Activated naive CD4-positive, alpha-beta T cell treated with anti-CD3 and anti-CD28 coated beads, Interleukin-2, amount 10 ng/mL, durations not matched to agents 7 days and 5 days (primary cell): Measurements from ENCODE around the gene CMTM8.
A peak's percentile ranks its signal among the peaks of the same experiment; 100 is the strongest.
"Not testable (repeated sequence)": the region's sequence is repeated elsewhere in the genome, so short reads cannot be mapped to it uniquely, and the experiment has no call there.

Experiments used
- CTCF ChIA-PET: fragments of 350-600 bp; sonication (Branson Sonifier 250); formaldehyde crosslinking; loops from one replicate; lab custom pipeline; 2021; ENCODE audit warnings: antibody characterized with exemption; lab: Charles Lee
- DNase-seq: peaks from one replicate; pipeline ENCODE4 v3.0.0-alpha.2; 2020
- H3K27ac Mint-ChIP-seq: one replicate; pipeline ENCODE4 v1.8.0; 2021; ENCODE audit warnings: mild to moderate bottlenecking, moderate library complexity, mixed read lengths
- H3K27me3 Mint-ChIP-seq: one replicate; pipeline ENCODE4 v1.8.0; 2021; ENCODE audit warnings: mild to moderate bottlenecking, mixed read lengths
- H3K36me3 Mint-ChIP-seq: one replicate; pipeline ENCODE4 v1.8.0; 2021; ENCODE audit warnings: mixed read lengths
- H3K4me1 Mint-ChIP-seq: one replicate; pipeline ENCODE4 v1.8.0; 2021; ENCODE audit warnings: mixed read lengths
- H3K4me3 Mint-ChIP-seq: one replicate; pipeline ENCODE4 v1.8.0; 2021; ENCODE audit warnings: mild to moderate bottlenecking, moderate library complexity, mixed read lengths
- H3K9me3 Mint-ChIP-seq: one replicate; pipeline ENCODE4 v1.8.0; 2021; ENCODE audit warnings: mixed read lengths

The CMTM8 gene, protein sequence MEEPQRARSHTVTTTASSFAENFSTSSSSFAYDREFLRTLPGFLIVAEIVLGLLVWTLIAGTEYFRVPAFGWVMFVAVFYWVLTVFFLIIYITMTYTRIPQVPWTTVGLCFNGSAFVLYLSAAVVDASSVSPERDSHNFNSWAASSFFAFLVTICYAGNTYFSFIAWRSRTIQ

DNA sequence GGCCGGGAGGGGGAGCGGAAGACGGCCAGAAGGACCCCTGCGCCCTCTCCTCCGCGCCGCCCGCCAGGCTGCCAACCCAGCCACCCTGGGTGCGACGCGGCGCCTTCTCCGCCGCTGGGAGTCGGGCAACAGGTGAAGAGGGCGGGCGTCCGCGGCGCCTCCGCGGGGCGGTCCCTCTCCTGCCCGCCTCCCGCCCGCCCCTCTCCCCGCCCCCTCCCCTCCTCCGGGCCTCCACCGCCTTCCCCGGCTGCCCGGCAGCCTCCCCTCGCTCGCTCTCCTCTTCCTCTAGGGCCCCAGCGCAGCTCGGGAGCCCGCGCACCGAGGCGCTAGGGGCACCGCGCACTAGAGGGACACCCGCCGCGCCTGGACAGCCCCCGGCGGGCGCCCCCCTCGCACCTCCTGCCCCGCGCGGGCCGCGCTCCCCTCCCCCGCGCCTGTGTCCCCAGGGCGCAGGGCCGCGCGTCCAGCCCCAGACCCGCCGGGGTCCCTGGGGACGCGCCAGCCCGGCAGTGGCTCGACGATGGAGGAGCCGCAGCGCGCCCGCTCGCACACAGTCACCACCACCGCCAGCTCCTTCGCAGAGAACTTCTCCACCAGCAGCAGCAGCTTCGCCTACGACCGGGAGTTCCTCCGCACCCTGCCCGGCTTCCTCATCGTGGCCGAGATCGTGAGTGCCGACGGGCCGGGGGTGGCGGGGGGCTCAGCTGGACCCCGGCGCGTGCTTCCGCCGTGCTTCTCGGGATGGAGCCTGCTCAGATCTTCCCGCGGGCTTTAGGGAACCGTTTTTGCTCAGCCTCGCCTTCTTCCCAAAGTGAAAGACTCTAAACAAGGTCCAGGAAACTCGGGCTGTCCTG is at the start of gene CMTM8:
TSS of gene CMTM8 (plus strand) at position 228 of the 854 bp plus-strand sequence. CDS start at position 521, 293 bp downstream.
- peaks cover 4% of the 10 kb centered on the region for H3K9me3 Mint-ChIP-seq
- CTCF ChIA-PET, result interaction anchor here (1.4 to 3.8 kb wide), 7 partner anchors 13 to 133 kb away, joined by 5 to 24 read pairs (median 9); no protein-coding TSS in a partner anchor
- H3K27me3 Mint-ChIP-seq, result peaks cover 35% of the 10 kb centered on the region

DNA sequence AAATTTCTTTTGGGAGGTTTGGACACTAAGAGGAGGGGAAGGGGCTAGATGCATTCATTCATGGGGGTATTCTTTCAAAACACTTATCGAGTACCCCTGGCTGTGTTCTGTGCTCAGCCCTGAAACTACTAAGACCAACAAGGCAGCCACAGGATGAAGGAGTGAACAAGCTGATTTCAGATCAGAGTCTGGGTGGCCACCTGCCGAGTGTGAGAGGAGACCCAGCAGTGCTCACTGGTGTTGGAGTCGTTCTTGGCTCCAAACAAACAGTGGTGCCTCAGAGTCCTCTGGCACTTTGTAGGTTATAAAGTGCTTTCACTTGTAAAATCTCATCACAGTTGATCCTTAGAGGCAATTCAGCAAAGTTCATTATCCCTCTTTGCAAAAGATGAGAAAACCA is 48.8 kb upstream of the CMTM8 start:
- Mint-ChIP-seq H3K4me3 (no peak overlapping the region), H3K9me3 (no peaks in the 10 kb centered on the region), H3K27me3 (peaks cover 37% of the 10 kb centered on the region), H3K27ac (no peak overlapping the region), H3K36me3 (no peaks in the 10 kb centered on the region), H3K4me1 (no peaks in the 10 kb centered on the region)
- DNase-seq, result no peak
- CTCF ChIA-PET, result no interaction called here

More for the DNA sequence above, at the start of gene CMTM8:
- peak within 1 kb of the TSS; percentile 78 for H3K4me3 Mint-ChIP-seq
- H3K4me1 Mint-ChIP-seq, result peaks cover 31% of the 10 kb centered on the region
- peak within 1 kb of the TSS; percentile 59 for H3K27ac Mint-ChIP-seq
- DNase-seq, result peak; percentile 78
- peaks cover 11% of the 10 kb centered on the region for H3K36me3 Mint-ChIP-seq

DNA sequence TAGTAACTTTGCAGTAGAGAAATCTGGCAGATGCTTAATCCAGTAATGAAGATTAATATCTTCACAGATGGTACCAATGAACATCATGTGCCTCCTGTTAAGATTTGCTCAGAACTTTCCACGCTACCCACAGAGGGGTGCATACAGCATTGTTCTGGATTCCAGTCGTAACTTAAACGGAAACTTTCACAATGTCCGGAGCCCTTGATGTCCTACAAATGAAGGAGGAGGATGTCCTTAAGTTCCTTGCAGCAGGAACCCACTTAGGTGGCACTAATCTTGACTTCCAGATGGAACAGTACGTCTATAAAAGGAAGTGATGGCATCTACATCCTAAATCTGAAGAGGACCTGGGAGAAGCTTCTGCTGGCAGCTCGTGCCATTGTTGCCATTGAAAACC is 47.9 kb upstream of the CMTM8 start:
- H3K36me3 Mint-ChIP-seq, DNase-seq, H3K4me1 Mint-ChIP-seq, H3K27ac Mint-ChIP-seq, CTCF ChIA-PET, H3K4me3 Mint-ChIP-seq, H3K9me3 Mint-ChIP-seq: not testable (repeated sequence)
- peaks cover 37% of the 10 kb centered on the region for H3K27me3 Mint-ChIP-seq

DNA sequence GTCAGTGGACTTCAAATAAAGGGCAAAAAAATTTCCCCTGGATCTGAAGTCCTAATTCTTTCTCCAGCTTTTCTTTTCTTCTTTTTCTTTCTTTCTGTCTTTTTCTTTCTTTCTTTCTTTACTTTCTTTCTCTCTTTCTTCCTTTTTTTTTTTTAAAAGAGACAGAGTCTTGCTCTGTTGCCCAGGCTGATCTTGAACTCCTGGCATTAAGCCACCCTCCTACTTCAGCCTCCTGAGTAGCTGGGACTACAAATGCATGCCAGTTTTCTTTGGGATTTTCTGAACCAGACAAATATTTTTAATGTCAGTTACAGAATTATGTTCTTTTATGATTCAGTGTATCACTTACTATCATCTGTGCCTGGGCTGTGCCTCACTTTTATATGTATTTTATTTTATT is 45.4 kb upstream of the CMTM8 start:
- Mint-ChIP-seq H3K9me3 (no peaks in the 10 kb centered on the region), H3K27me3 (peaks cover 35% of the 10 kb centered on the region), H3K27ac (no peak overlapping the region), H3K4me1 (no peaks in the 10 kb centered on the region), H3K4me3 (no peak overlapping the region), H3K36me3 (no peaks in the 10 kb centered on the region)
- no peak for DNase-seq
- CTCF ChIA-PET, result interaction anchor here (0.6 to 1.8 kb wide), 2 partner anchors 17 to 1594 kb away, joined by 3 to 4 read pairs; no protein-coding TSS in a partner anchor

DNA sequence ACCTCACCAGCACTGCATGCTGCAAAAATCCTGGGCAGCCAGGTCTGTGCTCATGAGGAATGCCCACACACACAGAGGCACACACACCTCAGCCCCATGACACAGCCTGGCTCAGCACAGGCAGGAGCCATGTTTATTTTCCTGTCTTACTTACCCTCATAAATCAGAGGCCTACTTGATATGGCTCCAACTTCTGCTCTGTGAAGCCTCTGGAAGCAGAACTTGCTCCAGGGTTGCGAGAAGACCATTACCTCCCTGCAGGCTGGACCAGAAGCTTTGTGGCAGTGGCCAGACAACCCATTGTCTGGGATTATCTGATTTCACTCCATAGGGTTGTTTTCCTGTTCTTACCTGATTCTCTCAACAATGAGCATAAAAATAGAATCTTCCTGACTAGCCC is 43.8 kb upstream of the CMTM8 start:
- Mint-ChIP-seq H3K27ac (no peak overlapping the region), H3K9me3 (no peaks in the 10 kb centered on the region), H3K4me1 (no peaks in the 10 kb centered on the region), H3K36me3 (no peaks in the 10 kb centered on the region), H3K27me3 (peaks cover 45% of the 10 kb centered on the region), H3K4me3 (no peak overlapping the region)
- no peak for DNase-seq
- CTCF ChIA-PET, result interaction anchor here (1.8 kb wide), 1 partner anchor 18 kb away, joined by 4 read pairs; no protein-coding TSS in a partner anchor

DNA sequence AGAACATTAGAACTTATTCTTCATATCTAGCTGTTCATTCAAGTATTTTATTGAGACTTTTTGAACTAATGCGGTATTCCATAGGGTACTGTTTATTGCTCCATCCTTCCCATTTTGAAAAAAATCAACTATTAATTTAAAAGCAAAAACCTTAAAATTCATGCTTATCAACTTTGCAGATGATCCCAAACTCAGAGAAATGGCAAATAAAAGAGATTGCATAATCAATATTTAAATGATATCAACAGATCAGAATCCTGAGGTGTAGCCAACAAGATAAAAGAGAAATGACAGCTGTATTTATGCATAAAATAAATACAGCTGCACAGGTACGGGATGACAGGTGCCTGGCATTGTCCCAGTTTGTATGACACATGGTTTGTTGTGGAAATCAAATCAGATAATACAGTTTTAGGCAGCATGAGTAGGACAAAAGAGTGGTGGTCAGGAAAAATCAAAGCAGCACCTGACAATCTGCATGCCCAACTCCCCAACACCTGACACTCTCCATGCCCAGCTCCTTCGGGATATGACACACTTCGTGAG is 42.4 kb upstream of the CMTM8 start:
- Mint-ChIP-seq H3K9me3 (no peaks in the 10 kb centered on the region), H3K27me3 (peaks cover 39% of the 10 kb centered on the region), H3K36me3 (no peaks in the 10 kb centered on the region), H3K4me3 (no peak overlapping the region), H3K27ac (no peak overlapping the region), H3K4me1 (no peaks in the 10 kb centered on the region)
- DNase-seq, result no peak
- CTCF ChIA-PET, result no interaction called here

DNA sequence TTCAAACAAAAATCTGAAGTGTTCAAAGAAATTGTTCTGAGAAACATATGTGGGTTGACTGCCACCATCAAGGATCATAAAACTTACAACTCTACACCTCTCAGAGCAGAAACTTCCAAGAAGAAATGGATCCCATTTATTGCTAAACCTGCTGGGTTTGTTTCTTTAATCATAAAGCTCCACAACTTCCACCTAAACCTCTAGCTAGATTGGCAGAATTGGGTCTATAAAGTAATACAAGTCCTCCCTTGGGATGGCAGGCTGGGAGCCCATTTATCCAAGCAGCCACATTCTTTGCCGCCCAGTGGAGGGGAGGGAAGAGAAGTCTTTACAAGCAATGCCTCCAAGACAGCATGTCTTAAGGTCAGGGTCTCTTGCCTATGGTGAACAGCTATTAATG is 40.5 kb upstream of the CMTM8 start:
- no peak overlapping the region for H3K4me3 Mint-ChIP-seq
- H3K36me3 Mint-ChIP-seq, result no peaks in the 10 kb centered on the region
- H3K27me3 Mint-ChIP-seq, result peaks cover 39% of the 10 kb centered on the region
- no peaks in the 10 kb centered on the region for H3K9me3 Mint-ChIP-seq
- no peaks in the 10 kb centered on the region for H3K4me1 Mint-ChIP-seq
- CTCF ChIA-PET, result interaction anchor here (0.8 kb wide), 1 partner anchor 136 kb away, joined by 3 read pairs; no protein-coding TSS in a partner anchor
- DNase-seq, result no peak
- H3K27ac Mint-ChIP-seq, result no peak overlapping the region

DNA sequence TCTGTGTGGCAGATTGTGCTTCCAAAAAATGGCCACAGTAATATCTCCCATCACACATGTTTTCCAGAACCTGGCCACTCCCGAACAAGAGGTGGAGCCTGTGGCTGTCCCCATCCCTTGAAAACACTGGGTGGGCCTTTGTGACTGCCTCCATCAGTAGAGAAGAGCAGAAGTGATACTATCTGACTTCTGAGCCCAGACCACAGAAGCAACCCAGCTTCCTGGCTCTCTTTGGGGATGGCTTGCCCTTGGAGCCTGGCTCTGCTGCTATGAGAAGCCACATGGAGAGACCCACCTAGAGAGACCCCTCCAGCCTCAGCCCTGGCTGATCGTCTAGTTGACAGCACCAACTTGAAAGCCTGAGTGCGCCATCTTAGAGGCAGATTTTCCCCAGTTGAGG is 39.8 kb upstream of the CMTM8 start:
- Mint-ChIP-seq H3K27me3 (peaks cover 34% of the 10 kb centered on the region), H3K9me3 (no peaks in the 10 kb centered on the region)
- CTCF ChIA-PET, result no interaction called here

DNA sequence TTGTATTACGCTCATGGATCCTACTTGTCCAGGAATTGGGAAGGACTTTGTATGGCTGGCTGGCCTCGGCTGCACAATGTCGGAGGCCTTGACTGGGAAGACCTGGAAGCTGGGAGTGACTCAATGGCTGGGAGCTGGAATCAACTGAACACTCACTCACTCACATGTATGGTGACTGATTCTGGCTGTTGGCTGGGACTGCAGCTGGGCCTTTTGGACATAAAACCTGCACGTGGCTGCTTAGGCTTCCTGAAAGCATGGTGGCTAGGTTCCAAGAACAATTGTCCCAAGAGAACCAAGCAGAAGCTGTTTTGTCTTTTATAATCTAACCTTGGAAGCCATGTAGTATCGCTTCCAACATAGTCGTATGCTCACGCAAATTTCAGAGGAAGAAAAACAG is 38.0 kb upstream of the CMTM8 start:
- no peak overlapping the region for H3K4me3 Mint-ChIP-seq
- CTCF ChIA-PET, result no interaction called here
- H3K27me3 Mint-ChIP-seq, result peaks cover 34% of the 10 kb centered on the region
- no peak overlapping the region for H3K27ac Mint-ChIP-seq
- H3K9me3 Mint-ChIP-seq, result no peaks in the 10 kb centered on the region
- no peaks in the 10 kb centered on the region for H3K36me3 Mint-ChIP-seq
- DNase-seq, result no peak
- H3K4me1 Mint-ChIP-seq, result no peaks in the 10 kb centered on the region

More for the DNA sequence above, 39.8 kb upstream of the CMTM8 start:
- DNase-seq, result no peak
- H3K4me3 Mint-ChIP-seq, result no peak overlapping the region
- H3K36me3 Mint-ChIP-seq, result no peaks in the 10 kb centered on the region
- H3K4me1 Mint-ChIP-seq, result no peaks in the 10 kb centered on the region
- no peak overlapping the region for H3K27ac Mint-ChIP-seq

DNA sequence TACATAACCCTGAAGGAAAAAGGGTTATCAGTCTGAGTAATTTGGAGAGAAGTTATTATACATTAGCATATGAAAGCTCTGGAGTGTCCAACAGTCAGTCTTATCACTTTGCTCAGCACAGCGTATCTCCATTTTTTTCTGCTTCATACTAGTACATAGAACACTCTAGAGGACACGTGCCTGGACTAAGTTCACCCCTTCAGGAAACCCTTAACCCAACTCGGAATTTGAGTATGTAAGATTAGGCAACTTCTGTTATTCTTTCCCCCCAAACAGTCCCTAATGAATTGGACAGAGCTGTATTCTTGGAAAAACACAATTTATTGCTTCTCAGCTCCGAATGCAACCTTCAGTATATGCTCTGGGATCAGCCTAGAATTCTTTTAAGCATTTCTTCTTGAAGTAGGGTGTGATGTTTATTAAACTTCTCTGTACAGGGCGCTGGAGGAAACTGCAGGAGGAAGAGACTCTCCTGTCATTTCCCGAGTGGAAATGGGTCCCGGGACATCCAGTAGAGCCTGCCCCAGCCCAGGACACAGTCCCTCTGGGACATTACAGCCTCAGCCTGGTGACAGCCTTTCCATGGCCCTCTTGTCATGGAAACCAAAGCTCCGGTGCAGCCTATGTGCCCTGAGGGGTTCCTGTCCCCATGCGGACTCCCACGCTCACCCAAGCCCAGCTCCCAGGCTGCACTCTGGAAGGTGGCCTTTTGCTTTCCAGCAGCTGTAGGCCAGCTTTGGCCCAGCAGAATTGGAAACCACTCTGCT is 37.3 kb upstream of the CMTM8 start:
- H3K4me1 Mint-ChIP-seq, result no peaks in the 10 kb centered on the region
- peaks cover 34% of the 10 kb centered on the region for H3K27me3 Mint-ChIP-seq
- CTCF ChIA-PET, result no interaction called here
- DNase-seq, result no peak
- no peaks in the 10 kb centered on the region for H3K36me3 Mint-ChIP-seq
- H3K9me3 Mint-ChIP-seq, result no peaks in the 10 kb centered on the region
- H3K27ac Mint-ChIP-seq, result no peak overlapping the region
- H3K4me3 Mint-ChIP-seq, result no peak overlapping the region

DNA sequence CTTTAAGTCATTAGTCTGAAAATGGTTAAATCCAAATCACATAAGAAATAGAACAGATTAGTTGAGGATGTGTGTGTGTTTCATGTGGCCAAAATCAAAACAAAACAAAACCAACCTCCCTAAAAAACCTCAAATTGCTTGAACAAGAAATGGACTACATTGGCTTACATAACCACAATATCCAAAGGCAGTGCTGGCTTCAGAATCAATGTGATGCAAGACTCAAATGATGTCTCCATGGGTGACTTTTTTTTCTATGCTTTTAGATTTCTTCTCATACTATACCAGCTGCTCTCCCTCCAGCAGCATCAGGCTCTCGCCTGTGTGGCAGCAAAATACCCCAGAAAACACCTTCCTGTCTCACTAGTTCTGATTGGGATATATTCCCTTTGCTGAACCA is 36.0 kb upstream of the CMTM8 start:
- DNase-seq, result no peak
- H3K4me1 Mint-ChIP-seq, result no peaks in the 10 kb centered on the region
- H3K36me3 Mint-ChIP-seq, result no peaks in the 10 kb centered on the region
- H3K9me3 Mint-ChIP-seq, result no peaks in the 10 kb centered on the region
- H3K27ac Mint-ChIP-seq, result no peak overlapping the region
- H3K4me3 Mint-ChIP-seq, result no peak overlapping the region
- peaks cover 28% of the 10 kb centered on the region for H3K27me3 Mint-ChIP-seq
- CTCF ChIA-PET, result no interaction called here

DNA sequence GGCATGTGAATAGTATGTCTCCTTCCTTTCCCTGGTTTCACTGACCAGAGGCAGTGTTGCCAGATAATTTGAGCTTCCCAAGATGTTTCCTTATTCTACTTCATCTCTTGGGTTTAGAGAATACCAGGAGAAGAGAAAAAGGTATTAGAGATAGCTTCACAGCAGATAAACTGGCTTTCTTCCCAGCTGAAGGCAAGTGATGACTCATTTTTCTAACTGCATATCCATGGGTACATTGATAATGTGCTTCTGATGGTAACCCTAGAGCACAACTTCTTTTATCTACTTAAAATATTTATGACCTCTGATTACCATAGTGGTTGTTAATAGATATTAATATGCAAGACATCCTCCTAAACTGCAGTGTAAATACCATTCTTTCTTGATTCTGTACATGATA is 34.6 kb upstream of the CMTM8 start:
- no peak overlapping the region for H3K4me3 Mint-ChIP-seq
- CTCF ChIA-PET, result no interaction called here
- H3K36me3 Mint-ChIP-seq, result no peaks in the 10 kb centered on the region
- no peaks in the 10 kb centered on the region for H3K4me1 Mint-ChIP-seq
- H3K27ac Mint-ChIP-seq, result no peak overlapping the region
- H3K27me3 Mint-ChIP-seq, result peaks cover 18% of the 10 kb centered on the region
- no peak for DNase-seq
- no peaks in the 10 kb centered on the region for H3K9me3 Mint-ChIP-seq

DNA sequence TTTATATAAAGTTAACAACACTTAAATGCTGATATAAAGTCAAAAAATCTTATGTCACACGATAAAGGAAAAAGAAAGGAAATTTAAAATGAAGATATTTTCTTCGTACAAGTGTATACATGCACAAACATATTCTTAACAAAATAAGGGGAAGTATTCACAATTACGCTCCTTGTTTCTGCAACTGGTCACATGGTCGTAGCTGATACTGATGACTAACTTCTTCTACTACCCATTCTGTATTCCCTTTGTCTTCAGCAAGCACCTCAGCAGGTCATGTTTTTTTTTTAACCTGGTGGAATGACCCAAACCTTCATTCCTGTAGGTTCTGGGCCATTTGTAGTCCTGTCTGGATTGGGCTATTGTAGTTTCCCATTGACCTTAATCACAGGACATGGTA is 30.0 kb upstream of the CMTM8 start:
- Mint-ChIP-seq H3K4me3 (no peak overlapping the region), H3K9me3 (no peaks in the 10 kb centered on the region), H3K36me3 (no peaks in the 10 kb centered on the region), H3K4me1 (no peaks in the 10 kb centered on the region), H3K27me3 (peaks cover 4% of the 10 kb centered on the region), H3K27ac (no peak overlapping the region)
- no peak for DNase-seq
- CTCF ChIA-PET, result no interaction called here

DNA sequence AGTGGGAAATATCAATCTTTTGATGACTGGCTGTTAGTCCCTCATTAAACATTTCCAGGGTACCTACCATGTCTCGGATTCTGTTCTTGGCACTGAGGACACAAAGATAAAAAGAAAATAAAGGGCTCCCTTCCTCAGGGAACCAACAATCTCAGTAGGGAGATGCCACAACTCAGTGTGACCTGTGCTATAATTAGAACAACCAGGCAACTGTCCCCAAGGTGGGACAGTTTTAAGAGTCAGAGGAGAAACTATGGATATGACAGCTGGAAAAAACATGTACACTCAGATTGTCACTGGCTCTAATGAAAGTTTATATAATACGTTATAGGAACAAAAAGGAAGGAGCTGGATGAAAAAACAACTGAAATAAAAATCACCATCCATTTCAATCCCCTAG is 23.3 kb upstream of the CMTM8 start:
- Mint-ChIP-seq H3K9me3 (peaks cover 4% of the 10 kb centered on the region), H3K27ac (no peak overlapping the region), H3K4me3 (no peak overlapping the region), H3K36me3 (no peaks in the 10 kb centered on the region), H3K4me1 (no peaks in the 10 kb centered on the region), H3K27me3 (peaks cover 18% of the 10 kb centered on the region)
- CTCF ChIA-PET, result no interaction called here
- no peak for DNase-seq
